ENCODE measurements around the gene BTRC.

GRCh38 chr10:101478956-101479355 is 125.0 kb downstream of the BTRC start:
- no peak for TF ChIP-seq EZH2 (IDR thresholded peaks at IDR 0.05; ENCODE audit: borderline replicate concordance, low read depth, low read length, severe bottlenecking)
- TF ChIP-seq POLR2AphosphoS5 (IDR thresholded peaks at IDR 0.05; ENCODE audit: insufficient read depth, low read depth, low read length) = no peak
- no peak for TF ChIP-seq POLR2A (IDR thresholded peaks at IDR 0.05; ENCODE audit: low read depth, low read length)
- TF ChIP-seq, protein P1, sequence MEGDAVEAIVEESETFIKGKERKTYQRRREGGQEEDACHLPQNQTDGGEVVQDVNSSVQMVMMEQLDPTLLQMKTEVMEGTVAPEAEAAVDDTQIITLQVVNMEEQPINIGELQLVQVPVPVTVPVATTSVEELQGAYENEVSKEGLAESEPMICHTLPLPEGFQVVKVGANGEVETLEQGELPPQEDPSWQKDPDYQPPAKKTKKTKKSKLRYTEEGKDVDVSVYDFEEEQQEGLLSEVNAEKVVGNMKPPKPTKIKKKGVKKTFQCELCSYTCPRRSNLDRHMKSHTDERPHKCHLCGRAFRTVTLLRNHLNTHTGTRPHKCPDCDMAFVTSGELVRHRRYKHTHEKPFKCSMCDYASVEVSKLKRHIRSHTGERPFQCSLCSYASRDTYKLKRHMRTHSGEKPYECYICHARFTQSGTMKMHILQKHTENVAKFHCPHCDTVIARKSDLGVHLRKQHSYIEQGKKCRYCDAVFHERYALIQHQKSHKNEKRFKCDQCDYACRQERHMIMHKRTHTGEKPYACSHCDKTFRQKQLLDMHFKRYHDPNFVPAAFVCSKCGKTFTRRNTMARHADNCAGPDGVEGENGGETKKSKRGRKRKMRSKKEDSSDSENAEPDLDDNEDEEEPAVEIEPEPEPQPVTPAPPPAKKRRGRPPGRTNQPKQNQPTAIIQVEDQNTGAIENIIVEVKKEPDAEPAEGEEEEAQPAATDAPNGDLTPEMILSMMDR (IDR thresholded peaks at IDR 0.05; ENCODE audit: extremely low read depth in 1 of 2, insufficient read depth in 1 of 2, low read depth in 1 of 2, low read length in 2 of 2) = no peak
- TF ChIP-seq MAX (IDR thresholded peaks at IDR 0.05; ENCODE audit: insufficient read depth, insufficient read length) = no peak
- TF ChIP-seq FOS (IDR thresholded peaks at IDR 0.05; ENCODE audit: borderline replicate concordance, insufficient read depth, low read length) = no peak
- TF ChIP-seq MYC (IDR thresholded peaks at IDR 0.05; ENCODE audit: low read depth, low read length) = no peak
- TF ChIP-seq JUN (IDR thresholded peaks at IDR 0.05; ENCODE audit: borderline replicate concordance, insufficient read depth, insufficient read length, low read depth) = no peak
- TF ChIP-seq GATA2 (IDR thresholded peaks at IDR 0.05; ENCODE audit: insufficient read depth, insufficient read length, low read depth, low read length) = no peak
